NCI-H187 (cell line): ENCODE results near the gene FAM131C.
"Not testable (repeated sequence)": the region's sequence is repeated elsewhere in the genome, so short reads cannot be mapped to it uniquely, and the experiment has no call there.

ENCODE experiments used
- DNase-seq, 2 experiments: peaks; one replicate each; lab custom pipeline; 2025; lab: John Stamatoyannopoulos, UW

Gene FAM131C

GRCh38 chr1:16058394-16059120 lies 14.9 kb downstream of the FAM131C start:
- DNase-seq, result not testable (repeated sequence)

DNA sequence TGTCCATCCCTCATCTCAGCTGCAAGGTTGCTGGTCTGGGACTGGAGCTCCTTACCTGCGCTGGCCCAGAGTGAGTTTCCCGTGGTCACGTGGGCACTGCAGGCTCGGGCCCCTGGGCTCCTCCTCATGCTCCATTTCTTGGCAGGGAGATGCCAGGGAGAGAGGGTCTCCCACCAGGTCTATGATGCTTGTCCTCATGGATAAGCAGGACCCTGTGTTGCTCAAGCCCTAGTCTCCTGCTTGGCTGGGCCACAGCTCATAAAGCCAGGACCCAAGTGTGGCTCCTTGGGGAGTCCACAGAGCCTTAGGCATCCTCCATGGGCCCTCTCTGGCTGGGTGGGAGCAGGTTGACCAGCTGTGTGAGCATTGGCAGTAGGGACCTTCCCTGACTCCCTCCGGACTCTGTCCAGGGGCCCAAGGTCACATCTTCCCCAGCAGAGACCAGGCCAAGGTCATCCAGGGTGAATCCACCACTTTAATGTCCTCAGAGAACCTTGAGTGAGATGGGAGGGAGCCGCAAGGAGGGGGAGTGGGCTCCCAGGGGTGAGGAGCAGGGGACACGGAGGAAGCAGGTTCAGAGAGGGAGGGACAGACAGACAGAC lies 16.0 kb downstream of the FAM131C start:
- not testable (repeated sequence) for DNase-seq

GRCh38 chr1:16056521-16056912 lies 16.9 kb downstream of the FAM131C start:
- not testable (repeated sequence) for DNase-seq

DNA sequence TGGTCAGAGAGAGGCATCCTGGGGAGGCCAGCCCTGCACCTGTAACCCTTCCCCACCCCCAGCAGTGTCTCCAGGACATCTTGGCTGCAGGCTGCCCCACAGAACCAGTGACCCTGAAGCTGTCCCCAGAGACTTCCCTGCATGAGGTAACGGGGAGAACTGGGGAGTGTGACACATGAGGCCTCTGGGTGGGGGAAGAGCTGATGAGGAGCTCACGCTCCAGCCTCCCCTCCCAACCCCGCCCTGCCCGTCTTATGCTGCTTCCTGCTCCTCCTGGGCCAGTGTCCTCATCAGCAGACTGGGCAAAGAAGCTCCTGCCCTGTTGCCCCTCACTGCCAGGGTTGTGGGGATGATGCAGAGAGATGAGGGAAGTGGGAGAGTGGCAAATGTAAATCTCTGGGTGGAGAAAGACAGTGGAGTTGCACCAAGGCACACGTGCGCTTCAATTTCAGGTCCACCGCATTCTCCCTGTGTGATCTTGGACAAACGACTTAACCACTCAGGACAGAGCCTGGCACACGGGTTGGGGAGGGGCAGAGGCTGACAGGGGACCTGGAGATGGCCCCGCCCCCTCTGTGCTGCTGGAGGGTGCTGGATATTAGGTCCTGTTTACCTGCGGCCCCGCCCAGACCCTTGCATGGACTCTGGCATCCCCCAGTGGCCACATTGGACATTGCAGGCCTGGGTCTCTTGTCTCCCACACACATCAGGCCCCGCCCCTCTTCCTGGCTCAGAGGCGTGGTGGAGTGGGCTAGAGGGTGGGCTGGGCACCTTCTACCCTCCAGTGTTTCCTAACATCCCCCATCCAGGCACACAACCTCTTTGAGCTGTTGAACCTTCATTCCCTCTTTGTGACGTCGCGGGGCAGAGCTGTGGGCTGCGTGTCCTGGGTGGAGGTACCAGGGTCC lies 17.6 kb downstream of the FAM131C start:
- peak; percentile 61 to 77 for DNase-seq

GRCh38 chr1:16054598-16055540 lies 18.6 kb downstream of the FAM131C start:
- no peak for DNase-seq

- DNase-seq, result no peak
Measured at GRCh38 chr1:16053781-16054502, 19.5 kb downstream of the FAM131C start.

GRCh38 chr1:16051949-16052348 lies 21.5 kb downstream of the FAM131C start:
- DNase-seq, result not testable (repeated sequence)

- no peak for DNase-seq
Measured at GRCh38 chr1:16051039-16051438, 22.4 kb downstream of the FAM131C start.

- no peak for DNase-seq
Measured at GRCh38 chr1:16050328-16050727, 23.1 kb downstream of the FAM131C start.

- peak; percentile 60 to 62 for DNase-seq
Measured at GRCh38 chr1:16048573-16049189, 24.8 kb downstream of the FAM131C start.

- no peak for DNase-seq
Measured at GRCh38 chr1:16047791-16048475, 25.5 kb downstream of the FAM131C start.

DNA sequence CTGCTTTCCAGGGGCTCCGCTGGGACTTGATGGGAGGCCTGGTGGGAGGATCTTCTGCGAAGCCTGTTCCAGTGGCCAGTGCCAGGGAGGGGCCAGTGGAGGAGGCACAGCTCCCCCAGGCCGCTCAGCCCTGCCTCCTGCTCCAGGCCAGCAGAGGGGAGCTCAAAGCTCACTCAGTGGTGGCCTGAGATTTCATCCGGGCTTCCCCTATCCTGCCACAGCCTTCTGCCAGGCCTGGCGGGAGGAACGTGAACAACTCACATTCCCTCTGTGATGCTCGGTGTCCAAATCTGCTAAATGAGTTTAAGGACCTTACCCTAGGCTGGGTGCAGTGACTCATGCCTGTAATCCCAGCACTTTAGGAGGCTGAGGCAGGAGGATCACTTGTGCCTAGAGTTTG lies 26.6 kb downstream of the FAM131C start:
- DNase-seq, result no peak

DNA sequence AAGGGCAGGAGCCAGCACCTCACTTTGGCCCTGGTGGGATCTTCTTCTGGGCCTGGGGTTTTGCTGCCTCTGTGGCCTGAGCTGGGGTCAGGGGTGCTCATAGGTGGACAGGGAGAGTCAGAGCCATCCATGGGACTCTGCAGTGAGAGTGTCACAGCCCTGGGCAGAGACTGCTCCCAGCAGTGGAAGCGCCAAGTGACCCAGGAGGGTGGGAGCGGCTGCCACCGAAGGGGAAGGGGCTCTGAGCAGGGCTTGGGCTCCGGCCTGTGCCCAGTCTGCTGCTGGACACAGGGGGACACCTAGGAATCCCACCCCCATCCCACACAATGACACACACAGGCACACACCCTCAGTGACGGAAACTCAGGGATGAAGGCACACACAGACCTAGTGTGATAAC lies 29.5 kb downstream of the FAM131C start:
- DNase-seq, result no peak

DNA sequence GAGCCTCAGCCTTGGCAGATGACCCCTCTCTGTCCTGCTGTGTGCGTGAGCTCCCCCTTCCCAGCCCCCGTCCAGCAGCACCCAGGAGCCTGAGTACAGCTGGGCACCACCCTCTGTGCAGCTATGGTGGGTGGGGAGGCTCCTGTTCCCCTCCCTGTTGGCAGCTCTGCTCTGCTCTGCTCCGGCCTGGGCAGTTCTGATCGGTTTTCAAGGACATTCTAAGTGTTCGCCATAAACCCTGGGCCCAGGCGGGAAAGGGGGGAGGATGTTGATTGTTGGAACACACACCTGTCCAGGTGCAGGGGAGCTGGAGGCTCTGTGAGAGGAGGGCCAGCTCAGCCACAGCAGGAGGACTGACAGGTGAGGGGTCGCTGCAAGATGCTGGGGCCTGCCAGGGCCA lies 29.9 kb downstream of the FAM131C start, which contains the start of gene CLCNKB:
TSS of gene CLCNKB (plus strand) at position 262 of the 400 bp plus-strand sequence. CDS start 711 bp downstream, outside the sequence.
- peak; percentile 30 to 64 for DNase-seq

- DNase-seq, result not testable (repeated sequence)
Measured at GRCh38 chr1:16042654-16043053, 30.8 kb downstream of the FAM131C start.

DNA sequence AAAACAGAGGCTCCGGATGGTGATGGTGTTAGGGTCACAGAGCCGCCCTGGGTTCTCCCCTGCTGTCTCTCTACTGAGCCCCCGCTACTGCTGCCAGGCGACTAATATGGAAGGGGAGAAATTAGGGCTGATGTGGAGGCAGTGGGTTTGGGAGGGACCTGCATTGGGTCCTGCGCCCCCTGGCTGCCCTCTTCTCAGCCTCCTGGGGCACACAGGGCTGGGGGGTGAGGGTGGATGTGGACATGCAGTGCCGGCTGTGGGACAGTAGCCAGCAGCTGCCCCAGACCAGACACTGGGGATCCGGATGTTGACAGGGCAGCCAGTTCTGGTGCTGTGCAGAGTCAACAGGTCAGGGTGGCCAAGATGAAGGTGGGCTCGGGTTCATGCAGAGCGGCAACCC lies 31.4 kb downstream of the FAM131C start:
- DNase-seq, result no peak

DNA sequence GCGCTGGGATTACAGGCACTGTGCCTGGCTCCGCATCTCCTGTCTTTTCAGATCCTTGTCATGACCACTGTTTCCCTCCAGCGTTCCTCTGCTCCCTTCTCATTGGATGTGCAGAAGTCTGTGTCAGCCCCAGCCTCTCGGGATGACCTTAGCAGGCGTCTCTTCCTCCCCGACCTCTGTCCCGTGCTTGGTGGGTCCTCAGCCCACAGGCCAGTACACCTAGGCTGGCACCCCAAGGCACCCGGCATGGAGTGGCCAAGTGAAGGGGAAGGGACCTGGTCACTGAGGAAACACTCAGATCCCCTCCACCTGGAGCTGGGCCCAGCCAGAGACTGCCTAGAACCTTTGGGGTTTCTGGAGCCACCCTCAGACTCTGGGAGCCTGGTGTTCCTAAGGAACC lies 32.3 kb downstream of the FAM131C start:
- DNase-seq, result no peak

GRCh38 chr1:16039871-16040270 lies 33.6 kb downstream of the FAM131C start:
- not testable (repeated sequence) for DNase-seq

- DNase-seq, result no peak
Measured at GRCh38 chr1:16038620-16038912, 34.9 kb downstream of the FAM131C start.

GRCh38 chr1:16036461-16036860 lies 37.0 kb downstream of the FAM131C start:
- DNase-seq, result not testable (repeated sequence)
